DMS79 (cell line): ENCODE data around the gene CARNS1.
"Not testable (repeated sequence)": the region's sequence is repeated elsewhere in the genome, so short reads cannot be mapped to it uniquely, and the experiment has no call there.

Experiments used
- DNase-seq: peaks from one replicate; lab custom pipeline; 2025; lab: John Stamatoyannopoulos, UW

CARNS1 gene

DNA sequence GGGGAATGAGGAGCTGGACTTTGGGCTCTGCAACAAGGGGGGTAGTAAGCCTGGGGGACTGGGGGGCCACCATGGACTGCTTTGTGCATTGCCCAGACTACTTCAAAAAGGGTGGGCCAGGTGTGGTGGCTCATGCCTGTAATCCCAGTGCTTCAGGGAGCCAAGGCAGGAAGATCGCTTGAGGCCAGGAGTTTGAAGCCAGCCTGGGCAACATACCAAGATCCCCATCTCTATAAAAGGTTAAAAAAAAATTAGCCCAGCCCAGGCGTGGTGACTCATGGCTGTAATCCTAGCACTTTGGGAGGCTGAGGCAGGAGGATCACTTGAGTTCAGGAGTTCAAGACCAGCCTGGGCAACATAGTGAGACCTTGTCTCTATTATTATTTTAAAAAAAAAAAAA is 50.1 kb downstream of the CARNS1 start:
- DNase-seq: not testable (repeated sequence)

DNA sequence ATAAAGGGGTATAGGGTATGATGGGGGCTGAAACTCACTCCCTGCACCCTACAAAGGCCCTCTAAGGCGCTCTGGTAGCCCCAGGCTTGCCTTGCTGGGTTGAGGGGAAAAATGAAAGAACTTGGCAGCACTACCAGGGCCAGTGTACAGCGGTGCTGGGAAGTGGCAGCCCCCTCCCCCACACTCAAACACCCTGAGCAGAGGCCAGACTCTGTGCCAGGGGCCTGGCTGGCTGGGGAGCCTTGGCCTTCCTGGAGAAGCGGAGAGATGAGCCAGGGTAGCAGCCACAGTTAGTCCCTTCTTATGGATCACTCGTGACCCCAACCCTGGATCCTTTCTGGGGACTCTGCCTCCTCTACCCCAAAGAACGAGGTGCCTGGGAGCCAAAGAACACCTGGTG is 50.9 kb downstream of the CARNS1 start:
- DNase-seq: no peak

DNA sequence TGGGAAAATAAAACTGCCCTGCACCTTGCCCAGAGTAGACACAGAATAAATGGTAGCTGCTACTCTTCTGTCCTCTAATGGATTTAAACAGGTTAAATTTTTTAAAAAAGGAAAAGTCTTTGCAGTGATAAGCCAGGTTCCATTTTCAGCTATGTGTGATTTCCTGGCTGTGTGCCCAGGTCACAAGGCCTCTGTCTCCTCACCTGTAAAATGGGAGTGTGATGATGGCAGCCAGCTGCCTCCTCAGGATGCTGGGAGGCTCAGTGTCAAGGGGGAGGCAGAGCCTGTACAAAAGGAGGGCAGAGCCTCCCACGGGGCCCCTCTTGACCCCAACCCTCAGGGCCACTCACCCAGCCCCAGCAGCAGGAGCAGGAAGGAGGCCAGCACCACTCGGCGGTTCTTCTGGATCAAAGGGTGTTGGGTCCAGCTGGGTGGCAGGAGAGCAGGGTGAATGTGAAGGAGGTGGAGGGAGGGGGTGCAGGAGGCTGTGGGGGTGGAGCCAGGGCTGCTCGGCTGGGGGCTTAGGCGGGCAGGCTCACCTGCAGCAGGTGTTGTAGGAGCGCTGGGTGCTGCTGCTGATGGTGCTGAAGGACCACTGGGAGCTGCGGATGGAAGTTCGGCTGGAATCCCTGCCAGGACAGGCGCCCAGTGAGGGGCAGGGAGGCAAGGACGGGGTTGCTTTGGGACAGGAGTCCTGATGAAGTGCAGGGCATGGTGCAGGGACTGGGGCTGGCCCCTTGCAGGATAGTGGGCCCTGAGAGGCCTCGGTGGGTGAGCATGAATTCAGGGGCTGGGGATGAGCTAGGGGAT is 51.7 kb downstream of the CARNS1 start:
- no peak for DNase-seq

DNA sequence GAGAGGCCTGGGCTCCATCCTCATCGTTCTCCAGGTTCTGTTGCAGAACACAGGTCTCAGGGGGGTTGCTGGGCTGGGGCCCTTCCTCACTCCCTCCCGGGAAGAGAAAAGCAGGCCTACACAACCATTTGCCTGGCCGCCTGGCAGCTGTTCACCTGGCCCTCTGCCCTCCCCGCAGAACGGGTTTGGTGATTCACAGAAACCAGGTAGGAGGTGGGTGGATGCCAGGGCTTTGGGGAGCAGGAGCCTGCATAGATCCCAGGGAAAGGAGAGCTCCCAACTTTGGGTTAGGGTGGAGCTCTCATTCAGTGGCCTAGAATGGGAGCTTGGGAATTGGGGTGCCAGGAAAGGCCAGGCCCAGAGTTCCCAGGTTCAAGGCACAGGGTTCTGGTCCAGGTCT is 52.6 kb downstream of the CARNS1 start:
- peak; percentile 19 for DNase-seq

DNA sequence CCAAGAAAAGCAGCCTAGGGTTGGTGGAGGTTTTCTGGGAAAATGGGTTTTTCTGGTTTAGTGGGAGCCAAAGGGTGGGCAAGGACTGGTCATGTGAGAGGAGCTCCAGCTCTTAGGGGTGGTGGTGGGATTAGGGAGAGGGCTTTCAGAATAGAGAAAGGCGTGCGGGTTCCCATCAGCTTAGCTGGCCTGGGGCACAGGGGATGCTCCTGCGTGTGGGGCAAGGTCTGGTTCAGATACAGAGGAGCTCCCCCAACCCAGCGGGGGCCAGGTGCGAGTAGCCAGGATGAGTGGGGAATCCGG is 52.9 kb downstream of the CARNS1 start:
- no peak for DNase-seq

DNA sequence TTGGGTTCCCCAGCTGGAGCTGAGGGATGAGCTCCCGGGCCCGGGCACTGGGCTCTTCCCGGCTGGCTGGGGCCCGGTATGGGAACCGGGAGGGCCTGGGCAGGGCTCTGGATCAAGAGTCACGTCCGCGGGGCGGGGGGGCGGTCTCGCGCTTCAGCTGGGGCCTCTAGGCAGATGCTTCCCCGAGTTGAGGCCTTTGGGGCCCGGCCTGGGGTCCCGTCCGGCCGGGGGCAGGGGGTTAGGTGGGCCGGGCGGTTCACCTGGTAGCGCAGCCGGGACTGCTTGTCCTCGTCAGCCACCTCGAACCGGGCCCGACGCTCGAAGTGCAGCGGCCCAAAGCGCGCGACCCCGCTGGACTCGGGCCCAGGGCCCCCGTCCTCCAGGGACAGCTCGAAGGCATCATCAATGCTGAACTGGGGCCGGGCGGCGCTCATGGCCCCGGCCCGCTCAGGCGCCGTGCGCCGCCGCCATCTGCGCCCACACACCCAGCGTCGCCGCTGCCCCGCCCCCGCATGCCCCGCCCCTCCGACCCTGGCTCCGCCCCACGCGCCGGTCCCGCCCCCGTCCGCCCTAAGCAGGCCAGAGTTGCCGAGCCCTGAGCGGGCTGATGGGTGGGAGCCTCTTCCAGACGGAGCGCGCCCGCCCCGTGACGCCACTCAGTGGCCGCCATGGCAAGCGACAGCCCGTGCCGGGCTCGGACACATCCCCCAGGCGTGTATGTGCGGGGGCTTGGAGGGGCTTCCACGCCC is 53.5 kb downstream of the CARNS1 start, which contains the start of gene TMEM134:
Gene TMEM134 (minus strand): TSS at position 493 of the 749 bp plus-strand sequence. CDS start 59 bp downstream, at position 434.
- peak; percentile 79 for DNase-seq

DNA sequence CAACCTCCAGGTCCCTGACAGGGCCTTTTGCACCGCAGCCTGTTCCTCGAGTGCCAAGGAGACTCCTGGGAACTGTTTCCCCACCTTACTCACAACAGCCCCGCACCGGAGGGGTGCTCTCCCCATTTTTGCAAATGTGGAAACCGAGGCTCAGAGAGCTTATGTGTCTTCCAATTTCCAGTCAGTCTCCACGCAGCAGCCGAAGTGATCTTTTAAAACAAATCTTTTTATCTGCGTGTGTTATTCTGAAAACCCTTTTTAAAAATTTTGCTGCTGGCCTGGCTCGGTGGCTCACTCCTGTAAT is 54.0 kb downstream of the CARNS1 start:
- no peak for DNase-seq

DNA sequence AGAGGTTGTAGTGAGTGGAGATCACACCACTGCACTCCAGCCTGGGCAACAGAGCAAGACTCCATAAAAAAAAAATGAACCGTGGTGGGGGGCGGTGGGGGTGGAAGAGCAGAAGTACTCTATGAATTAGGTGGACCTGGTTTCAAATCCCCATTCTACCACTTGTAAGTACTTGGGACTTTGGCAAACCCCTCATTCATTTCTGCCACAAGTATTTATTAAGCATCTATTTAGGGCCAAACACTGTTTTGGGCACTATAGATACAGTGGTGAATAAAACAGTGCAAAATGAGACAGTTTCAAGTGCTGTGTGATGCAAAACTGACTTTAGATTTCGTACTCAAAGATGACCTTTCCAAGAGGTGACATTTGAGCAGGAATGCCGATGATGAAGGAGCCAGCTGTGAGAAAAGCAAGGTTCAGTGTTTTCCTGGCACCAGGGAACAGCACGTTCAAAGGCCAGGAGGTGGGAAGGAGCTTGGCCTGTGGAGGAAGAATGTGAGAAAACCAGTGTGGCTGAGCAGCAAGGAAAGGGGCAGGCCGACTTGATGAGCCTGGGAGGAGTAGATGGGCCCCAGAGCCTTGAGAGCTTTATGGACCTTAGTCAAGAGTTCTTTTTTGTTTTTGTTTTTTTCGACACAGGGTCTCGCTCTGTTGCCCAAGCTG is 55.0 kb downstream of the CARNS1 start:
- DNase-seq: no peak

DNA sequence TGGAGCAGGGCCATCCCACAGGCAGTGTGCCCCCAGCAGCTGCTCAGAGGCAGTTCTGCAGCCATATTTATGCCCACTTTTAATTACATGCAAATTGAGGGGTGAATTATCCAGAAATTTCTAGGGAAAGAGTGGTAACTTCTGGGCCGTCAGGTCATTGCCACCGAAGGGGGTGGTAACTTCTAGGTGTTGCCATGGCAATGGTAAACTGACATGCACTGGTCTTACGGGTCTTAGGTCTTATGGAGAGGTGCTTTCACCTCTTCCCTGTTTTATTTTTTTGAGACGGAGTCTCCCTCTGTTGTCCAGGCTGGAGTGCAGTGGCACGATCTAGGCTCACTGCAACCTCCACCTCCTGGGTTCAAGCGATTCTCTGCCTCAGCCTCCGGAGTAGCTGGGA is 57.4 kb downstream of the CARNS1 start:
- no peak for DNase-seq
